A673 (cell line): Measurements from ENCODE around the gene RELT. TPM values are rescaled to one million over a fixed set of nuclear protein-coding genes. Genes with fewer than 3 reads are reported as not detected.
A peak's percentile ranks its signal among the peaks of the same experiment; 100 is the strongest.

ENCODE experiments used
- BruUV-seq: library from RNA; stranded (reverse); fragments of 400-500 nt; replicated peaks from 2 replicates; lab custom pipeline; 2021; lab: Mats Ljungman, UMichigan
- CTCF ChIA-PET: fragments of 300-600 bp; sonication (Branson Sonifier 250); formaldehyde crosslinking; loops from one replicate; lab custom pipeline; 2022; ENCODE audit warnings: antibody characterized with exemption; lab: Charles Lee
- POLR2A ChIA-PET: fragments of 300-600 bp; sonication (Branson Sonifier 250); formaldehyde crosslinking; loops from one replicate; lab custom pipeline; 2022; ENCODE audit warnings: antibody characterized with exemption; ENCODE audit not compliant: low non-redundant PET; lab: Charles Lee
- DNase-seq: peaks from one replicate; pipeline ENCODE4 v3.0.0-alpha.2; 2015; ENCODE audit warnings: low spot score
- H3K27ac ChIP-seq: fragments of 200-600 bp; sonication (generic); 2 replicates; pipeline ENCODE4 v1.5.1; 2016; ENCODE audit warnings: mixed run types, low read depth, mild to moderate bottlenecking, mixed read lengths, antibody characterized with exemption, low read length; ENCODE audit not compliant: poor library complexity, severe bottlenecking
- H3K27me3 ChIP-seq: fragments of 200-600 bp; sonication (generic); replicated peaks from 2 replicates; pipeline ENCODE4 v1.6.1; 2017; ENCODE audit warnings: mixed run types, low read depth, mild to moderate bottlenecking, mixed read lengths, antibody characterized with exemption, low read length; ENCODE audit not compliant: insufficient read depth, poor library complexity
- H3K36me3 ChIP-seq: fragments of 200-600 bp; sonication (generic); 2 replicates; pipeline ENCODE4 v1.6.1; 2016; ENCODE audit warnings: mixed run types, mild to moderate bottlenecking, mixed read lengths, antibody characterized with exemption, low read length; ENCODE audit not compliant: insufficient read depth, poor library complexity, severe bottlenecking
- H3K4me1 ChIP-seq: fragments of 200-600 bp; sonication (generic); 2 replicates; pipeline ENCODE4 v1.6.1; 2017; ENCODE audit warnings: mixed run types, mild to moderate bottlenecking, mixed read lengths, antibody characterized with exemption, low read length; ENCODE audit not compliant: insufficient read depth, poor library complexity, severe bottlenecking
- H3K4me3 ChIP-seq: fragments of 200-600 bp; sonication (generic); 2 replicates; pipeline ENCODE4 v1.5.1; 2016; ENCODE audit warnings: low read depth, mixed run types, mild to moderate bottlenecking, mixed read lengths, low read length; ENCODE audit not compliant: poor library complexity, severe bottlenecking
- H3K9me3 ChIP-seq: fragments of 200-600 bp; sonication (generic); 2 replicates; pipeline ENCODE4 v1.6.1; 2016; ENCODE audit warnings: mixed run types, low read depth, mild to moderate bottlenecking, mixed read lengths, antibody characterized with exemption, low read length; ENCODE audit not compliant: poor library complexity, severe bottlenecking
- CTCF ChIP-seq: fragments of 300-800, 200-600 bp; sonication (generic); conservative IDR thresholded peaks from 2 replicates; pipeline ENCODE4 v1.5.1; 2017; ENCODE audit warnings: low read depth, mild to moderate bottlenecking, antibody characterized with exemption, low read length, moderate library complexity, mixed read lengths
- EZH2 ChIP-seq: fragments of 200-600 bp; sonication (generic); IDR thresholded peaks from 2 replicates; pipeline ENCODE4 v1.6.1; 2017; ENCODE audit warnings: borderline replicate concordance, low read depth, mild to moderate bottlenecking, mixed read lengths, antibody characterized with exemption, low read length; ENCODE audit not compliant: poor library complexity, severe bottlenecking
- intact Hi-C: fragments of 100-400 bp; cut with micrococcal nuclease; formaldehyde crosslinking; loops from one replicate; pipeline ENCODE4 v1.10.0; 2022; ENCODE audit not compliant: unreplicated experiment
- total RNA-seq: library from RNA; stranded (reverse); gene quantifications from 2 replicates; pipeline ENCODE4 v1.2.3, GENCODE V29; 2021

The RELT gene
- total RNA-seq, 1 experiment from 2014 or later, result 20.9 TPM

- intact Hi-C loops, result no loop called here
- H3K4me3 ChIP-seq, result no peak overlapping the region
- H3K27me3 ChIP-seq, result no peaks in the 10 kb centered on the region
- H3K4me1 ChIP-seq, result peaks cover 3% of the 10 kb centered on the region
- no TSS peak for BruUV-seq
- H3K9me3 ChIP-seq, result no peaks in the 10 kb centered on the region
- CTCF ChIA-PET, result interaction anchor here (1.5 to 2.4 kb wide), 2 partner anchors 11 to 33 kb away, joined by 6 to 10 read pairs; no protein-coding TSS in a partner anchor
- DNase-seq, result no peak
- POLR2A ChIA-PET, result no interaction called here
- TF ChIP-seq EZH2 (no peak), CTCF (no peak)
- H3K27ac ChIP-seq, result no peak overlapping the region
- no peaks in the 10 kb centered on the region for H3K36me3 ChIP-seq
These were observed 36.0 kb upstream of the RELT start for GRCh38 chr11:73340164-73340563.

GRCh38 chr11:73342633-73343032, 33.6 kb upstream of the RELT start:
- TF ChIP-seq CTCF (no peak), EZH2 (no peak)

GRCh38 chr11:73343076-73343873, 32.9 kb upstream of the RELT start:
- no peaks in the 10 kb centered on the region for H3K4me1 ChIP-seq
- H3K27ac ChIP-seq, result no peak overlapping the region
- ChIA-PET CTCF (no interaction called here), POLR2A (no interaction called here)
- no peaks in the 10 kb centered on the region for H3K27me3 ChIP-seq
- no peak overlapping the region for H3K4me3 ChIP-seq
- no peak for TF ChIP-seq CTCF
- no peak for TF ChIP-seq EZH2
- no peaks in the 10 kb centered on the region for H3K9me3 ChIP-seq
- H3K36me3 ChIP-seq, result no peaks in the 10 kb centered on the region
- BruUV-seq, result no TSS peak
- DNase-seq, result no peak
- intact Hi-C loops, result no loop called here

More at GRCh38 chr11:73342633-73343032, 33.6 kb upstream of the RELT start:
- ChIA-PET CTCF (interaction anchor here (2.4 kb wide), 1 partner anchor 8 kb away, joined by 10 read pairs; no protein-coding TSS in a partner anchor), POLR2A (no interaction called here)
- peak overlapping the region; percentile 12 for H3K4me3 ChIP-seq
- H3K27ac ChIP-seq, result no peak overlapping the region
- no peak for DNase-seq
- no peaks in the 10 kb centered on the region for H3K4me1 ChIP-seq
- intact Hi-C loops, result no loop called here
- no TSS peak for BruUV-seq
- H3K9me3 ChIP-seq, result no peaks in the 10 kb centered on the region
- H3K27me3 ChIP-seq, result no peaks in the 10 kb centered on the region
- H3K36me3 ChIP-seq, result no peaks in the 10 kb centered on the region
